ENCODE results near the gene ONECUT1.

GRCh38 chr15:52715411-52715810, 74.7 kb downstream of the ONECUT1 start:
- TF ChIP-seq CTCF (IDR thresholded peaks at IDR 0.05), result no peak
- TF ChIP-seq POLR2A (IDR thresholded peaks at IDR 0.05), result no peak
